GM06990 (cell line): ENCODE data around the gene KIAA1217.

Source experiments
- DNase-seq: peaks from one replicate; pipeline ENCODE4 v3.0.0-alpha.2; 2011; ENCODE audit not compliant: insufficient read length; ENCODE audit errors: extremely low read depth
- H3K27me3 ChIP-seq: replicated peaks from 2 replicates; pipeline ENCODE4 v1.6.0; 2011; ENCODE audit warnings: low read length; ENCODE audit not compliant: control insufficient read depth, insufficient read depth
- H3K36me3 ChIP-seq: 2 replicates; pipeline ENCODE4 v1.5.1; 2011; ENCODE audit warnings: low read length; ENCODE audit not compliant: control insufficient read depth, insufficient read depth
- H3K4me3 ChIP-seq: replicated peaks from 2 replicates; pipeline ENCODE4 v1.5.1; 2011; ENCODE audit warnings: low read depth, mild to moderate bottlenecking, control low read depth, low read length
- TF ChIP-seq, protein P1 (sequence below): IDR thresholded peaks from 2 replicates; pipeline ENCODE4 v1.5.1; 2011; ENCODE audit warnings: low read length, control low read depth, mild to moderate bottlenecking, inconsistent platforms; ENCODE audit not compliant: insufficient read depth, poor library complexity, severe bottlenecking

The KIAA1217 gene

DNA sequence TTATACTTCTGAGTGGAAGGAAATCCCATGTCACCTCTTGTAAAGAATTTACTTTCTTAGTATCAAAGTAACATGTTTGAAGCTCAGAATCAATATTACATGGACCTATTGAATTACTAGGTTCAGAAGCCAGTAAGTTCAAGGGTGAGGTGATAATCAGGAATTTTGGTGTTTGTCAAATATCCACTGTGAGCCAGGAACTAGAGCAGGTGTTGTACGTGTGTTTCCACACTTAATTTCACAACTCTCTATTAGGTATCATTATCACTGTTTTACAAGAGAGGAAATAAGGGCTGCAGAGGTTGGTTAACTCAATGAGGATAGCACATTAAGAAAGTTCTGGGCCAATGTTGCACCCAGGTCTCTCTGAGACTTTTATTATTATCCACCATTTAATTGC is 130.4 kb downstream of the KIAA1217 start:
- H3K27me3 ChIP-seq, result no peaks in the 10 kb centered on the region
- no peak overlapping the region for H3K4me3 ChIP-seq
- DNase-seq, result no peak
- no peaks in the 10 kb centered on the region for H3K36me3 ChIP-seq
- TF ChIP-seq, protein P1, sequence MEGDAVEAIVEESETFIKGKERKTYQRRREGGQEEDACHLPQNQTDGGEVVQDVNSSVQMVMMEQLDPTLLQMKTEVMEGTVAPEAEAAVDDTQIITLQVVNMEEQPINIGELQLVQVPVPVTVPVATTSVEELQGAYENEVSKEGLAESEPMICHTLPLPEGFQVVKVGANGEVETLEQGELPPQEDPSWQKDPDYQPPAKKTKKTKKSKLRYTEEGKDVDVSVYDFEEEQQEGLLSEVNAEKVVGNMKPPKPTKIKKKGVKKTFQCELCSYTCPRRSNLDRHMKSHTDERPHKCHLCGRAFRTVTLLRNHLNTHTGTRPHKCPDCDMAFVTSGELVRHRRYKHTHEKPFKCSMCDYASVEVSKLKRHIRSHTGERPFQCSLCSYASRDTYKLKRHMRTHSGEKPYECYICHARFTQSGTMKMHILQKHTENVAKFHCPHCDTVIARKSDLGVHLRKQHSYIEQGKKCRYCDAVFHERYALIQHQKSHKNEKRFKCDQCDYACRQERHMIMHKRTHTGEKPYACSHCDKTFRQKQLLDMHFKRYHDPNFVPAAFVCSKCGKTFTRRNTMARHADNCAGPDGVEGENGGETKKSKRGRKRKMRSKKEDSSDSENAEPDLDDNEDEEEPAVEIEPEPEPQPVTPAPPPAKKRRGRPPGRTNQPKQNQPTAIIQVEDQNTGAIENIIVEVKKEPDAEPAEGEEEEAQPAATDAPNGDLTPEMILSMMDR, result no peak

DNA sequence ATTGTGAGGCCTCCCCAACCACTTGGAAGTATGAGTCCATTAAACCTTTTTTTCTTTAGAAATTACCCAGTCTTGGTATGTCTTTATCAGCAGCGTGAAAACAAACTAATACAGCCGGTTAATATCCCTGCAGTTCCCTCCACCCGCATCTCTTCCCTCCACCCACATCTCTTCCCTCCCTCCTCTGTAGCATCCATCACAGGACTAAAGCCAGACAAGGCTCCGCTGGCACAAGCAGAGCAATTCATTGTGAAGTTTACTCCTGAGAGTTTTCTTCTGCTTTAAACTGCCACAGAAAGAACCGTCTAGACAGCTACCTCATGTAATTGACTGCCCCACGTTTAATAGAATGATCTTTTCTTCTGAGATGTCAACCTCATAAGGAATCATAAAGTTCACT is 131.5 kb downstream of the KIAA1217 start:
- DNase-seq, result no peak
- no peak overlapping the region for H3K4me3 ChIP-seq
- no peaks in the 10 kb centered on the region for H3K27me3 ChIP-seq
- H3K36me3 ChIP-seq, result no peaks in the 10 kb centered on the region
- TF ChIP-seq, protein P1, result no peak

DNA sequence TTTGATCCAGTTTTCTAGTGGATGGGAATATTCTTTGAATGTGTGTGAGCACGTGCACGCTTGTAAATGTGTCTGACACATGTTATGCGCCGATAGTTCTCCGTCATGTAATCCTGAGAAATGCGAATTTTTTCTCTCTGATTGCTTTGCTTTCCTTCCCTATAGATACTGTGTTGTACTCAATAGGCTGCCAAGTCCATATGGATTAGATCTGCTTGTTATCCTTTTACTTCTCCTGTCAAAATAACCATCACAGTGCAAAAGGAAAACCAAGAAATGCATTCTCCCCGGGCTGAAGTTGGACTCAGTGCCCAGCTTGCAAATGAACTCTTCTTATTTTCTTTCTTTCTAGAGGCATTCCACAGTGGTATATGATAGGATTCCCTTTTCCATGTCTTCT is 131.9 kb downstream of the KIAA1217 start:
- Histone ChIP-seq H3K36me3 (no peaks in the 10 kb centered on the region), H3K4me3 (no peak overlapping the region), H3K27me3 (no peaks in the 10 kb centered on the region)
- no peak for DNase-seq
- TF ChIP-seq, protein P1, result no peak

DNA sequence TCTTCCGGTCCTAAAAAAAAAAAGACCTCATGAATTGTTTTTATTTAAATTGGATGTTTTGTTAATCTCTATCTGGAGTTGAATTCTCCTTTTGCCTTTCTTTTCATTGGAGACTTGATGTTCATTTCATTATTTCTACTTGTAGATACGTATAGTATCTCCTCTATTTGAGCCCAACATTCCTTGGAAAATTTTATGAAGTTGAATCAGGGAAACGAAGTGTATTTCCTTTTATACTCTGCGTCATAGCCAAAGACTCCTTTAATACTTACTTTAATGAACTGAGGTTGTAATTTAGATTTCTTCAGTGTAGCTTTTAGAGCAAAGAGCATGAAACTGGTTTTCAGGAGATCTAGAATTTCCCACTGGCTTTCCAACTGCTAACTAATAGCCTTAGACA is 132.4 kb downstream of the KIAA1217 start:
- H3K4me3 ChIP-seq, result no peak overlapping the region
- TF ChIP-seq, protein P1, result no peak
- no peaks in the 10 kb centered on the region for H3K36me3 ChIP-seq
- DNase-seq, result no peak
- H3K27me3 ChIP-seq, result no peaks in the 10 kb centered on the region

DNA sequence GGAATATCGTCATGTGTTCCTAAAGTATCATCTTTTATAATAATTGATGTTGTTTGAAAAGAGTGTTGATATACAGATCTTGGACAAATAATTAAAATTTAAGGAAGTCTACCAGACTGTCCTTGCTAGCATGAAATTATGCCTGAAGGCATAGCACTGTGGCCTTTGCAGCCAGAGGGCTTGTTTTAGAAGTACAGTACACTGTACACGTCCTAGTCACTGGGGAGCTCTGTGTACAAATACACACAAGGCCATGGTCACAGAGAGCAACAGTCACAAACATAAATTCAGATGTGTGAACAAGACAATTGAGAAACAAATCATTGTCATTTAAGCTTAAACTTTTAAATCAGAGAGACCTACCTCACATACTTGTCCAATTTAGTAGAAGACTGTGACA is 133.0 kb downstream of the KIAA1217 start:
- TF ChIP-seq, protein P1, result no peak

DNA sequence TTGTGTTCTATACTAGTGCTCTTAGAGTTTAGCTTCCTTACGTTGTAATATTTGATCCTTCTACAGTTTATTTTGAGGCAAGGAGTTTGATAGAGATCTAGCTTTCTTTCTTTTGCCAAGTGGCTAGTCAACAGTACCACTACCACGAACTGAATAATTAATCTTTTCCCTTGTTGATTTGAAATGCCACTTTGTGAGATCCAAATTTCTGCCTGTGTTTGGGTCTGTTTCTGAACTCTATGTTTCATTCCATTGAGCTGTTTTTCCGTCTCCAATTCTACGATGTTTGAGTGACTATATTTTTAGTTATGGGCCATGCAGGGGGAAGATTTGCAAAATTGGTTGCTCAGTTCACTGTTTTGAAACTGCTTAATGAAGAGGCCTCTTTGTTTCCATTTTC is 134.7 kb downstream of the KIAA1217 start:
- DNase-seq, result no peak
- TF ChIP-seq, protein P1, result no peak
- no peaks in the 10 kb centered on the region for H3K27me3 ChIP-seq
- no peak overlapping the region for H3K4me3 ChIP-seq
- no peaks in the 10 kb centered on the region for H3K36me3 ChIP-seq

More for the DNA sequence above, 133.0 kb downstream of the KIAA1217 start:
- DNase-seq, result no peak
- no peaks in the 10 kb centered on the region for H3K27me3 ChIP-seq
- no peaks in the 10 kb centered on the region for H3K36me3 ChIP-seq
- H3K4me3 ChIP-seq, result no peak overlapping the region
